GM23338 (cell line): ENCODE measurements around the gene KIAA1671. TPM values are rescaled to one million over a fixed set of nuclear protein-coding genes. Genes with fewer than 3 reads are reported as not detected.

Experiments
- ATAC-seq: fragments of 200-7000 bp; cut with Tn5 transposase; 3 replicates; pipeline ENCODE4 v1.9.1; 2020
- DNase-seq: peaks from one replicate; pipeline ENCODE4 v3.0.0-alpha.2; 2015; ENCODE audit warnings: low spot score
- H2AFZ ChIP-seq: fragments of 200-600 bp; sonication (generic); 2 replicates; pipeline ENCODE4 v1.8.0; 2016; ENCODE audit warnings: antibody characterized with exemption, mild to moderate bottlenecking, moderate library complexity
- H3F3A ChIP-seq: fragments of 200-600 bp; sonication (generic); replicated peaks from 2 replicates; pipeline ENCODE4 v1.8.0; 2017; ENCODE audit warnings: antibody characterized with exemption, mixed run types, low read depth
- H3K27ac ChIP-seq: fragments of 200-600 bp; sonication (generic); 2 replicates; pipeline ENCODE4 v1.6.1; 2016; ENCODE audit warnings: low read depth
- H3K27me3 ChIP-seq: fragments of 200-600 bp; sonication (generic); 2 replicates; pipeline ENCODE4 v1.8.0; 2016; ENCODE audit warnings: mild to moderate bottlenecking, mixed run types, moderate library complexity; ENCODE audit not compliant: insufficient read depth
- H3K36me3 ChIP-seq: fragments of 200-600 bp; sonication (generic); 2 replicates; pipeline ENCODE4 v1.8.0; 2016; ENCODE audit warnings: mild to moderate bottlenecking; ENCODE audit not compliant: insufficient read depth
- H3K4me1 ChIP-seq: fragments of 200-600 bp; sonication (generic); 2 replicates; pipeline ENCODE4 v1.8.0; 2016; ENCODE audit warnings: mild to moderate bottlenecking, moderate library complexity; ENCODE audit not compliant: insufficient read depth
- H3K4me2 ChIP-seq: fragments of 200-600 bp; sonication (generic); 2 replicates; pipeline ENCODE4 v1.7.1; 2017; ENCODE audit warnings: mixed run types
- H3K4me3 ChIP-seq: fragments of 200-600 bp; sonication (generic); 2 replicates; pipeline ENCODE4 v1.6.1; 2016; ENCODE audit warnings: mixed run types
- H3K79me2 ChIP-seq: fragments of 200-600 bp; sonication (generic); replicated peaks from 2 replicates; pipeline ENCODE4 v1.8.0; 2017; ENCODE audit warnings: mild to moderate bottlenecking; ENCODE audit not compliant: insufficient read depth
- H3K9me2 ChIP-seq: fragments of 200-600 bp; sonication (generic); 2 replicates; pipeline ENCODE4 v1.8.0; 2017; ENCODE audit not compliant: insufficient read depth
- H4K20me1 ChIP-seq: fragments of 200-600 bp; sonication (generic); replicated peaks from 2 replicates; pipeline ENCODE4 v1.8.0; 2017; ENCODE audit warnings: mild to moderate bottlenecking; ENCODE audit not compliant: insufficient read depth
- H3K27ac Mint-ChIP-seq: 2 replicates; pipeline ENCODE4 v1.8.0; 2020; ENCODE audit warnings: inconsistent platforms, mild to moderate bottlenecking, moderate library complexity, mixed read lengths
- H3K27me3 Mint-ChIP-seq: 3 replicates; pipeline ENCODE4 v1.8.0; 2022; ENCODE audit warnings: low read depth, mild to moderate bottlenecking, moderate library complexity, mixed read lengths, inconsistent platforms; ENCODE audit not compliant: insufficient read depth, poor library complexity
- H3K36me3 Mint-ChIP-seq: 3 replicates; pipeline ENCODE4 v1.8.0; 2021; ENCODE audit warnings: low read depth, mild to moderate bottlenecking, inconsistent platforms, moderate library complexity, mixed read lengths
- H3K4me1 Mint-ChIP-seq: 3 replicates; pipeline ENCODE4 v1.8.0; 2020; ENCODE audit warnings: mild to moderate bottlenecking, inconsistent platforms, mixed read lengths
- H3K4me3 Mint-ChIP-seq: 3 replicates; pipeline ENCODE4 v1.8.0; 2021; ENCODE audit warnings: moderate library complexity, mild to moderate bottlenecking, inconsistent platforms, mixed read lengths
- H3K9me3 Mint-ChIP-seq: 3 replicates; pipeline ENCODE4 v1.8.0; 2020; ENCODE audit warnings: moderate library complexity, mild to moderate bottlenecking, inconsistent platforms, mixed read lengths
- CREB1 ChIP-seq: fragments of 250-450 bp; sonication (Bioruptor Pico); IDR thresholded peaks from 2 replicates; pipeline ENCODE4 v1.5.0; 2020; ENCODE audit warnings: low read depth, mild to moderate bottlenecking, moderate library complexity
- CTCF ChIP-seq, 2 experiments: fragments of 200-600 bp in 1 of 2; sonication (generic) in 1 of 2; conservative IDR thresholded peaks; 2 replicates each; pipeline versions ENCODE4 v1.5.1 to v1.6.1; 2016 to 2017; ENCODE audit warnings: antibody characterized with exemption in 2 of 2, low read depth in 2 of 2, mild to moderate bottlenecking in 2 of 2, moderate library complexity in 1 of 2
- ETS1 ChIP-seq: IDR thresholded peaks from 2 replicates; pipeline ENCODE4 v1.6.1; 2016; ENCODE audit warnings: antibody characterized with exemption
- EZH2 ChIP-seq: fragments of 200-600 bp; sonication (generic); IDR thresholded peaks from one replicate; pipeline ENCODE4 v1.8.0; 2017; ENCODE audit warnings: antibody characterized with exemption, mild to moderate bottlenecking, low read depth; ENCODE audit not compliant: unreplicated experiment
- EZH2phosphoT487 ChIP-seq: fragments of 200-600 bp; sonication (generic); IDR thresholded peaks from one replicate; pipeline ENCODE4 v1.8.1; 2018; ENCODE audit warnings: antibody characterized with exemption; ENCODE audit not compliant: unreplicated experiment
- JUNB ChIP-seq: IDR thresholded peaks from one replicate; pipeline ENCODE4 v1.6.1; 2016; ENCODE audit warnings: antibody characterized with exemption; ENCODE audit not compliant: unreplicated experiment
- NANOG ChIP-seq: IDR thresholded peaks from 2 replicates; pipeline ENCODE4 v1.6.1; 2016; ENCODE audit warnings: antibody characterized with exemption, borderline replicate concordance
- POLR2AphosphoS5 ChIP-seq: IDR thresholded peaks from 2 replicates; pipeline ENCODE4 v1.6.1; 2016; ENCODE audit warnings: antibody characterized with exemption, low read depth
- REST ChIP-seq: IDR thresholded peaks from one replicate; pipeline ENCODE4 v1.6.1; 2018; ENCODE audit warnings: antibody characterized with exemption; ENCODE audit not compliant: unreplicated experiment
- STAT1 ChIP-seq: IDR thresholded peaks from one replicate; pipeline ENCODE4 v1.6.1; 2016; ENCODE audit warnings: antibody characterized with exemption; ENCODE audit not compliant: unreplicated experiment
- ZNF114 ChIP-seq: fragments of 250-450 bp; sonication (Bioruptor Pico); IDR thresholded peaks from 2 replicates; pipeline ENCODE4 v1.5.0; 2020; ENCODE audit warnings: mild to moderate bottlenecking, moderate library complexity
- ZNF331 ChIP-seq: fragments of 250-450 bp; sonication (Bioruptor Pico); IDR thresholded peaks from 2 replicates; pipeline ENCODE4 v1.5.0; 2020; ENCODE audit warnings: low read depth, mild to moderate bottlenecking, moderate library complexity
- ZNF462 ChIP-seq: fragments of 250-450 bp; sonication (Bioruptor Pico); IDR thresholded peaks from 2 replicates; pipeline ENCODE4 v1.5.0; 2020; ENCODE audit warnings: mild to moderate bottlenecking, moderate library complexity
- polyA plus RNA-seq: library from polyadenylated mRNA; unstranded; fragments of >200 nt; fragmentation: Nextera tagmentation; extraction: Ambion mirVana; gene quantifications from 2 replicates; pipeline ENCODE4 v1.2.1, GENCODE V29; 2016
- total RNA-seq: library from RNA; depleted of rRNA; stranded (reverse); fragments of >200 nt; shearing (Covaris generic); gene quantifications from 2 replicates; pipeline ENCODE4 v1.2.3, GENCODE V29; 2014

Gene KIAA1671
- total and polyA plus RNA-seq, 2 experiments from 2014 or later: 6.1 to 27.2 TPM

GRCh38 chr22:25174156-25174887 is 221.8 kb downstream of the KIAA1671 start:
- Histone ChIP-seq H3K36me3 (no peaks in the 10 kb centered on the region), H3K4me3 (no peak overlapping the region), H3F3A (no peaks in the 10 kb centered on the region), H3K79me2 (no peaks in the 10 kb centered on the region), H3K27ac (no peak overlapping the region), H3K9me2 (no peaks in the 10 kb centered on the region), H3K4me2 (no peak overlapping the region), H3K4me1 (no peaks in the 10 kb centered on the region; the same call in 1 of the 2 replicates), H4K20me1 (0 out of 2 replicates have a peak, but pooled peaks cover 5% of the 10 kb centered on the region), H2AFZ (no peak overlapping the region), H3K27me3 (no peaks in the 10 kb centered on the region)
- Mint-ChIP-seq H3K4me3 (no peak overlapping the region), H3K27ac (no peak overlapping the region), H3K36me3 (peaks cover 12% of the 10 kb centered on the region), H3K27me3 (peaks cover 7% of the 10 kb centered on the region), H3K4me1 (peaks cover 9% of the 10 kb centered on the region), H3K9me3 (peaks cover under 1% of the 10 kb centered on the region)
- TF ChIP-seq NANOG (no peak), REST (no peak), ZNF114 (CRISPR knock-in tag) (no peak), EZH2phosphoT487 (no peak), POLR2AphosphoS5 (no peak), STAT1 (no peak), ETS1 (no peak), EZH2 (no peak), CTCF (conservative IDR thresholded peaks at IDR 0.05; ENCODE audit: low read depth in 2 of 2) (no peak), JUNB (no peak), CREB1 (CRISPR knock-in tag) (no peak), ZNF462 (CRISPR knock-in tag) (no peak), ZNF331 (CRISPR knock-in tag) (no peak)
- DNase-seq (no peak), ATAC-seq (no peak)
